ENCODE data around the gene UPK1A.

UPK1A gene

GRCh38 chr19:35665157-35665556 lies 1.2 kb upstream of the UPK1A start:
- TF ChIP-seq CTCF (IDR thresholded peaks at IDR 0.05; ENCODE audit: insufficient read depth, missing control alignments): no peak
- DNase-seq (ENCODE audit: insufficient read length, low spot score) (no peak), FAIRE-seq (no peak)

GRCh38 chr19:35665604-35666003 lies 713 bp upstream of the UPK1A start:
- TF ChIP-seq CTCF (IDR thresholded peaks at IDR 0.05; ENCODE audit: insufficient read depth, missing control alignments): no peak
- DNase-seq (ENCODE audit: insufficient read length, low spot score) (no peak), FAIRE-seq (no peak)

GRCh38 chr19:35669566-35669965 lies 3.2 kb downstream of the UPK1A start:
- DNase-seq (ENCODE audit: insufficient read length, low spot score) (no peak), FAIRE-seq (no peak)
- no peak for TF ChIP-seq CTCF (IDR thresholded peaks at IDR 0.05; ENCODE audit: insufficient read depth, missing control alignments)

- no peak for DNase-seq (ENCODE audit: insufficient read length, low spot score)
- no peak for FAIRE-seq
- TF ChIP-seq CTCF (IDR thresholded peaks at IDR 0.05; ENCODE audit: insufficient read depth, missing control alignments): no peak
Measured at GRCh38 chr19:35669974-35670373, 3.7 kb downstream of the UPK1A start.

- DNase-seq (ENCODE audit: insufficient read length, low spot score) (no peak), FAIRE-seq (no peak)
- no peak for TF ChIP-seq CTCF (IDR thresholded peaks at IDR 0.05; ENCODE audit: insufficient read depth, missing control alignments)
Measured at GRCh38 chr19:35670686-35671085, 4.4 kb downstream of the UPK1A start.

GRCh38 chr19:35671818-35672217 lies 5.5 kb downstream of the UPK1A start:
- no peak for FAIRE-seq
- no peak for TF ChIP-seq CTCF (IDR thresholded peaks at IDR 0.05; ENCODE audit: insufficient read depth, missing control alignments)
- no peak for DNase-seq (ENCODE audit: insufficient read length, low spot score)

- FAIRE-seq (no peak), DNase-seq (ENCODE audit: insufficient read length, low spot score) (peak; percentile 69)
- no peak for TF ChIP-seq CTCF (IDR thresholded peaks at IDR 0.05; ENCODE audit: insufficient read depth, missing control alignments)
Measured at GRCh38 chr19:35673121-35673804, 6.9 kb downstream of the UPK1A start.

All from D721Med (cell line).